Uterus (tissue), 2 donors: Measurements from ENCODE around the gene POLQ.

Source experiments
- CTCF ChIP-seq, 4 experiments: fragments of 200-600 bp in 2 of 4; fragments of 450-650 bp in 2 of 4; sonication (generic) in 2 of 4; IDR thresholded peaks; one replicate each; pipeline ENCODE4 v1.5.1; 2016 to 2019; ENCODE audit warnings: antibody characterized with exemption in 4 of 4, mild to moderate bottlenecking in 2 of 4, moderate library complexity in 1 of 4
- POLR2A ChIP-seq, 2 donors: fragments of 450-650 bp; IDR thresholded peaks; one replicate each; pipeline ENCODE4 v1.6.1; 2016; ENCODE audit warnings: antibody characterized with exemption in 2 of 2, mild to moderate bottlenecking in 1 of 2, moderate library complexity in 1 of 2

- no peak for TF ChIP-seq POLR2A (IDR thresholded peaks at IDR 0.05)
- TF ChIP-seq CTCF (IDR thresholded peaks at IDR 0.05) = no peak
These were observed 40.5 kb downstream of the POLQ start for GRCh38 chr3:121505256-121505655.
